A549 (cell line): ENCODE measurements around the gene PDE4D.

ENCODE experiments used
- EP300 ChIP-seq, 2 experiments: fragments of >200 bp; sonication (Bioruptor Twin); formaldehyde crosslinking; IDR thresholded peaks; 2 replicates in 1 of 2; 3 replicates in 1 of 2; pipeline ENCODE4 v1.6.1; 2016 to 2017
- ESRRA ChIP-seq: fragments of 150-350 bp; IDR thresholded peaks from 2 replicates; pipeline ENCODE4 v1.6.1; 2014; ENCODE audit warnings: mild to moderate bottlenecking, low read length, borderline replicate concordance
- JUNB ChIP-seq: fragments of >200 bp; sonication (Bioruptor Twin); formaldehyde crosslinking; IDR thresholded peaks from 2 replicates; pipeline ENCODE4 v1.6.1; 2016
- MAX ChIP-seq: IDR thresholded peaks from 2 replicates; pipeline ENCODE4 v1.6.1; 2012
- NPAS2 ChIP-seq: fragments of 250-450 bp; sonication (Bioruptor Pico); IDR thresholded peaks from 2 replicates; pipeline ENCODE4 v1.8.0; 2022; ENCODE audit warnings: mild to moderate bottlenecking, moderate library complexity, borderline replicate concordance
- PBX3 ChIP-seq: IDR thresholded peaks from 2 replicates; pipeline ENCODE4 v1.6.1; 2012
- POLR2A ChIP-seq: IDR thresholded peaks from 2 replicates; pipeline ENCODE4 v1.6.1; 2012; ENCODE audit warnings: mild to moderate bottlenecking, low read length
- RAD21 ChIP-seq, 2 experiments: fragments of >200 bp in 1 of 2; sonication (Bioruptor Twin) in 1 of 2; formaldehyde crosslinking in 1 of 2; IDR thresholded peaks in 1 of 2; conservative IDR thresholded peaks in 1 of 2; 2 replicates in 1 of 2; 3 replicates in 1 of 2; pipeline ENCODE4 v1.6.1; 2012 to 2018; ENCODE audit warnings: inconsistent platforms in 1 of 2
- RARB ChIP-seq: fragments of 250-450 bp; sonication (Bioruptor Pico); IDR thresholded peaks from 2 replicates; pipeline ENCODE4 v1.8.0; 2021; ENCODE audit warnings: mild to moderate bottlenecking, moderate library complexity
- RCOR1 ChIP-seq: fragments of 150-350 bp; IDR thresholded peaks from 2 replicates; pipeline ENCODE4 v1.6.1; 2014; ENCODE audit warnings: antibody characterized with exemption, low read length, low read depth
- TP53 ChIP-seq: fragments of 250-450 bp; sonication (Bioruptor Pico); IDR thresholded peaks from 2 replicates; pipeline ENCODE4 v1.5.0; 2021; ENCODE audit warnings: mild to moderate bottlenecking, moderate library complexity
- TF ChIP-seq, protein P1 (sequence below): fragments of >200 bp; sonication (Bioruptor Twin); formaldehyde crosslinking; IDR thresholded peaks from 3 replicates; pipeline ENCODE4 v1.5.1; 2016
- TF ChIP-seq, protein P2 (sequence below): fragments of 450-650 bp; IDR thresholded peaks from 2 replicates; pipeline ENCODE4 v1.6.1; 2014; ENCODE audit warnings: antibody characterized with exemption

DNA sequence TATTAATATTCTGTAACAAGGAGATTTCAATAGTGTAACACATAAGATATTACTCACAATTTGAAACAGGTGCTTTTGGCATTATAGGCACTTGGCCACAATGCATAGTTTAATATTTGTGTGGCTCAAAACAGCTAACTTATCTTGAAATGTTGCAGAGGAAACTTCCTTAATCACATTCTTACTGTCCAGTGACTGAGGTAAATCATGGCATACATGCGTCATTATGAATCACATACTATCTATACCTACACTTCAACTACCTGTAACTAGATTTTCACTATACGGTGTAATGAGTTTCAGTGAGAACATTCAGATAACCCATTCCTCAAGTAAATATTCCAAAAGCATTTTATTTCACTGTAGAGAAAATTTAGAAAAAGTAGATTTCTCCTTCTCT is 218.8 kb downstream of the PDE4D start:
- no peak for TF ChIP-seq ESRRA
- TF ChIP-seq EP300 (IDR thresholded peaks at IDR 0.05), result no peak
- no peak for TF ChIP-seq POLR2A
- TF ChIP-seq JUNB, result no peak
- TF ChIP-seq, protein P1, sequence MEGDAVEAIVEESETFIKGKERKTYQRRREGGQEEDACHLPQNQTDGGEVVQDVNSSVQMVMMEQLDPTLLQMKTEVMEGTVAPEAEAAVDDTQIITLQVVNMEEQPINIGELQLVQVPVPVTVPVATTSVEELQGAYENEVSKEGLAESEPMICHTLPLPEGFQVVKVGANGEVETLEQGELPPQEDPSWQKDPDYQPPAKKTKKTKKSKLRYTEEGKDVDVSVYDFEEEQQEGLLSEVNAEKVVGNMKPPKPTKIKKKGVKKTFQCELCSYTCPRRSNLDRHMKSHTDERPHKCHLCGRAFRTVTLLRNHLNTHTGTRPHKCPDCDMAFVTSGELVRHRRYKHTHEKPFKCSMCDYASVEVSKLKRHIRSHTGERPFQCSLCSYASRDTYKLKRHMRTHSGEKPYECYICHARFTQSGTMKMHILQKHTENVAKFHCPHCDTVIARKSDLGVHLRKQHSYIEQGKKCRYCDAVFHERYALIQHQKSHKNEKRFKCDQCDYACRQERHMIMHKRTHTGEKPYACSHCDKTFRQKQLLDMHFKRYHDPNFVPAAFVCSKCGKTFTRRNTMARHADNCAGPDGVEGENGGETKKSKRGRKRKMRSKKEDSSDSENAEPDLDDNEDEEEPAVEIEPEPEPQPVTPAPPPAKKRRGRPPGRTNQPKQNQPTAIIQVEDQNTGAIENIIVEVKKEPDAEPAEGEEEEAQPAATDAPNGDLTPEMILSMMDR, result no peak
- no peak for TF ChIP-seq RAD21 (conservative IDR thresholded peaks at IDR 0.05 in 1 of 2, IDR thresholded peaks at IDR 0.05 in 1 of 2)
- TF ChIP-seq RARB (CRISPR knock-in tag), result no peak
- TF ChIP-seq NPAS2, result no peak
- no peak for TF ChIP-seq RCOR1
- TF ChIP-seq, protein P2, sequence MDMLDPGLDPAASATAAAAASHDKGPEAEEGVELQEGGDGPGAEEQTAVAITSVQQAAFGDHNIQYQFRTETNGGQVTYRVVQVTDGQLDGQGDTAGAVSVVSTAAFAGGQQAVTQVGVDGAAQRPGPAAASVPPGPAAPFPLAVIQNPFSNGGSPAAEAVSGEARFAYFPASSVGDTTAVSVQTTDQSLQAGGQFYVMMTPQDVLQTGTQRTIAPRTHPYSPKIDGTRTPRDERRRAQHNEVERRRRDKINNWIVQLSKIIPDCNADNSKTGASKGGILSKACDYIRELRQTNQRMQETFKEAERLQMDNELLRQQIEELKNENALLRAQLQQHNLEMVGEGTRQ, result no peak
- no peak for TF ChIP-seq PBX3
- TF ChIP-seq TP53 (CRISPR knock-in tag), result no peak
- TF ChIP-seq MAX, result no peak
